AG09309 (cell line): ENCODE measurements around the gene SOX30.

Source experiments
- DNase-seq: peaks from one replicate; pipeline ENCODE4 v3.0.0-alpha.2; 2010; ENCODE audit warnings: low read depth
- H3K4me3 ChIP-seq: 2 replicates; pipeline ENCODE4 v1.5.1; 2011; ENCODE audit warnings: mild to moderate bottlenecking, low read depth, low read length, moderate library complexity; ENCODE audit not compliant: control insufficient read depth
- TF ChIP-seq, protein P1 (sequence below): IDR thresholded peaks from 2 replicates; pipeline ENCODE4 v1.5.1; 2011; ENCODE audit warnings: mild to moderate bottlenecking, low read depth, low read length, inconsistent platforms; ENCODE audit not compliant: insufficient read depth, control insufficient read depth; ENCODE audit errors: missing control alignments

Gene SOX30

DNA sequence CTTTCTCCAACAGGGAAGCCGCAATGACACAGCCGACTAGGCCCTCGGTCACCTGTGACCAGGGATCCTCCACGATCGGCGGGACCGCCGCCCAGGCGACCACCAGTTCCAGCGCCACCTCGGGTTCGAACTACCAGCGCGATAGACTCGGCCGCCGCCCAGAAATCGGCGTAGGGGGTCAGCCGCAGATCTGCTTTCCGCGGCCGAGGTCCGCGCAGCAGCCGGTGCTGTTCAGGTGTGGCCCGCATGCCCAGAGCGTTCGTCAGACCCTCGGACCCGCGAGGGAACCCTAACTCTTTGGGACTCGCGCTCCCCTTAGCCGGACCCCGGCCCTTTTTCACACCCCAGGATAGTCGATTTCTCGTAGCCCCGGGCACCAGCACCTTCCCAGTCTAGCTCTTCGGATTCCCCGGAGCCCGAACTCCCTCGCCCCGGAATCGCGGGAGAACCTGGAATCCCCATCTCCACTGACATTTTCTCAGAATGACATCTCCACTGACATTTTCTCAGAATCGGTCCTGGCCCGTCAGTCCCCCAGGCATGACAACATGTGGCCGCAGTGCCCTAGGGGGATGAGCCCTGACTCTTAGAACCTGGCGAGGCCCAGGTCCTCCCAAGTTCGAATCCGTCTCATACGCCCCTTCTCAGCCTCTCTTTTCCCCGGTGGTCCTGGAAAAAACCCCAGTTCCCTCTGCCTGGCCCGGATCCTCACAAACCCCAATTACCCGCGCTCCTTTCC lies 19.5 kb upstream of the SOX30 start:
- H3K4me3 ChIP-seq: peak overlapping the region; percentile 80
- DNase-seq: no peak
- TF ChIP-seq, protein P1, sequence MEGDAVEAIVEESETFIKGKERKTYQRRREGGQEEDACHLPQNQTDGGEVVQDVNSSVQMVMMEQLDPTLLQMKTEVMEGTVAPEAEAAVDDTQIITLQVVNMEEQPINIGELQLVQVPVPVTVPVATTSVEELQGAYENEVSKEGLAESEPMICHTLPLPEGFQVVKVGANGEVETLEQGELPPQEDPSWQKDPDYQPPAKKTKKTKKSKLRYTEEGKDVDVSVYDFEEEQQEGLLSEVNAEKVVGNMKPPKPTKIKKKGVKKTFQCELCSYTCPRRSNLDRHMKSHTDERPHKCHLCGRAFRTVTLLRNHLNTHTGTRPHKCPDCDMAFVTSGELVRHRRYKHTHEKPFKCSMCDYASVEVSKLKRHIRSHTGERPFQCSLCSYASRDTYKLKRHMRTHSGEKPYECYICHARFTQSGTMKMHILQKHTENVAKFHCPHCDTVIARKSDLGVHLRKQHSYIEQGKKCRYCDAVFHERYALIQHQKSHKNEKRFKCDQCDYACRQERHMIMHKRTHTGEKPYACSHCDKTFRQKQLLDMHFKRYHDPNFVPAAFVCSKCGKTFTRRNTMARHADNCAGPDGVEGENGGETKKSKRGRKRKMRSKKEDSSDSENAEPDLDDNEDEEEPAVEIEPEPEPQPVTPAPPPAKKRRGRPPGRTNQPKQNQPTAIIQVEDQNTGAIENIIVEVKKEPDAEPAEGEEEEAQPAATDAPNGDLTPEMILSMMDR: no peak

DNA sequence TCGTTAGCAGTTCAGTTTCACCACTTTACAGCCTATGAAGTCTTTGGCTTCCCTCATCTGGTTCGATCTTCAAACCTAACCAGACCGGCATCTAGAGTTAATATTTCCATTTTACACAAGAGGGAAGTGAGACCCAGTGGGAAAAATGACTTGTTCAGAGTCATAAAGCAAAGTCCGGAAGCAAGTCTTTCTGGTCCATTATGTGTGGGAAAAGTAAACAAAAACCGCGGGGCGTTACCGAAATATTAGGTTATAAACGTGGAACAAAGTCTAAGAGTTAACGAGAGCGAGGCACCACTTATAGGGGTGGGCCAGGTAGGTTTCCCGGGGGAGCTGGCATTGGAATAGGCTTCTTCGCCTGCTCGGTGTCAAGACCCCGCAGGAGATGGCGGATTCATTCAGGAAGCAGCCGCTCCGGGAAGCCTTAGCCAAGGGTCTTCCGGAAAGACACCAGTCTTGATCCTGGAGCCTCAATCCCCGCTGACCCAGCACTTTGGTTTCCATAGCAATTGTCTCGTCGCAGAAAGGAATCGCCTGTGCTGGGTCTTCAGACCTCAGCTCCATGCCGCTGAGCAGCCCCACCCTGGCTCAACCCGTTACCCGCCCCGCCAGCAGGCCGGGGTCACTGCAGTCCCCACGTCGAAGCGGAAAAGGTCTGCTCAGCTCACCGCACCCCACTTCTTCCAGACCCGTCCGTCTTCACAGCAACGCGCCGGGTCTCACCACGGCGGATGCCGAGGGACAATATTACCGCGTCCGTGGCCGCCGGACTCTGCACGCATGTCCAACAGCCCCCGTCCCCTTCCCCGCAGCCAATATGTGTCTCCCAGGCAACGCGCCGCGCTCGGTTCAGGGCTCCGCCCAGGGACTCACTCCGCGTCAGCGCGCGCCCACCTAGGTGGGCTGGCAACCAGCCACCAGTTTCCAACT lies 18.7 kb upstream of the SOX30 start, which contains the start of gene C5orf52:
Gene C5orf52, plus strand, starts transcription at position 872 of the 930 bp plus-strand sequence. CDS start 82 bp downstream, outside the sequence.
- peak within 1 kb of the TSS; percentile 80 for H3K4me3 ChIP-seq
- TF ChIP-seq, protein P1: no peak
- no peak for DNase-seq

DNA sequence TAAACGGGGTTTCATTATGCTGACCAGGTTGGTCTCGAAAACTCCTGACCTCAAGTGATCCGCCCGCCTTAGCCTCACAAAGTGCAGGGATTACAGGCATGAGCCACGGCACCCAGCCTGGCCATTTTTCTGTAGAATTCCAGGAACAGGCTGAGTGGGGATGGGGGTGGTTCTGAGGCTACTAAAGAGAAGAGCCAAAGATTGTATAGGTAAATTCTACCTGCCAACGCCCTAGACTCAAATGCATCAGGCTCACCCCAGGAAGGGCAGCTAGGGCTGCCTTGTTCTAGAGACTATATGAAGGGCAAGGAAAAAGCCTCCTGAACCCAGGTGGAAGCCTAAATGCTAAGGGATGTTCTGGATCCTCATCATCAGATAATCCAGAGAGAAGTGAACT lies 17.5 kb upstream of the SOX30 start:
- TF ChIP-seq, protein P1: no peak
- no peak overlapping the region for H3K4me3 ChIP-seq
- no peak for DNase-seq

DNA sequence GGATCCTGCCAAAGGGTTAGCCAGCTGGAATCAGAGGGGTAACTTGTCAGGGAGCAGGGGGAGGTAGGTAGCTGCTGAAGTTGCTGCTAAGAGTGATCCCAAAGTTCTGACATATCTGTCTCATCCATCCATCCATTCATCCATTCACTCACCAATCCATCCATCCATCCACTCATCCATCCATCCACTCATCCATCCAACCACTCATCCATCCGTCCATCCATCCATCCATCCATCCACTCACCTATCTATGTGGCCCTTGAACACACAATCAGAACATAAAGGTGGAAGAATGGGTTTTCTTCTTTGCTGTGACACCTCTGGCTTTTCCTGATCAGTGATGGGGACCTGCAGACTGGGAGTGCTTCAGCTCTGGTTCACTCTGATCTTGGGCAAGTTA lies 16.1 kb upstream of the SOX30 start:
- DNase-seq: no peak
- TF ChIP-seq, protein P1: no peak
- no peak overlapping the region for H3K4me3 ChIP-seq

DNA sequence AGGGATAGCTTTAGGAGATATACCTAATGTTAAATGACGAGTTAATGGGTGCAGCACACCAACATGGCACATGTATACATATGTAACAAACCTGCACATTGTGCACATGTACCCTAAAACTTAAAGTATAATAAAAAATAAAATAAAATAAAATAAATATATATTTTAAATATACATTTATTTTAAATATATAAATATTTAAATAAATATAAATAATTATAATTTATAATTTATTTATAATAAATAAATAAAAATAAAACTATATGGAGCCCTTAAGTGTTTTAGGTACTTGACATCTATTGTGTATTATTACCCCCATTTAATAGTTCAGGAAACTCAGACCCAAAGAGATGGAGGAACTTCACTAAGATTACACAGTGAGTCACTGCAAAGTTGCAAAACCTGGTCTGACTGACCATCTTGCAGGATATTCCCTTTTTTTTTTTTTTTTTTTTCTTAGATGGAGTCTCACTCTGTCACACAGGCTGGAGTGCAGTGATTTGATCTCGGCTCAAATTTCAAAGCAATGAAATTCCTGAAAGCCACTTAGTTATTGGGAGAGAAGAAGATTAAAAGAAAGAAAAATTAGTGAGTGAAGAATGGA lies 13.3 kb upstream of the SOX30 start:
- DNase-seq: peak; percentile 65
- TF ChIP-seq, protein P1: no peak
- no peak overlapping the region for H3K4me3 ChIP-seq

DNA sequence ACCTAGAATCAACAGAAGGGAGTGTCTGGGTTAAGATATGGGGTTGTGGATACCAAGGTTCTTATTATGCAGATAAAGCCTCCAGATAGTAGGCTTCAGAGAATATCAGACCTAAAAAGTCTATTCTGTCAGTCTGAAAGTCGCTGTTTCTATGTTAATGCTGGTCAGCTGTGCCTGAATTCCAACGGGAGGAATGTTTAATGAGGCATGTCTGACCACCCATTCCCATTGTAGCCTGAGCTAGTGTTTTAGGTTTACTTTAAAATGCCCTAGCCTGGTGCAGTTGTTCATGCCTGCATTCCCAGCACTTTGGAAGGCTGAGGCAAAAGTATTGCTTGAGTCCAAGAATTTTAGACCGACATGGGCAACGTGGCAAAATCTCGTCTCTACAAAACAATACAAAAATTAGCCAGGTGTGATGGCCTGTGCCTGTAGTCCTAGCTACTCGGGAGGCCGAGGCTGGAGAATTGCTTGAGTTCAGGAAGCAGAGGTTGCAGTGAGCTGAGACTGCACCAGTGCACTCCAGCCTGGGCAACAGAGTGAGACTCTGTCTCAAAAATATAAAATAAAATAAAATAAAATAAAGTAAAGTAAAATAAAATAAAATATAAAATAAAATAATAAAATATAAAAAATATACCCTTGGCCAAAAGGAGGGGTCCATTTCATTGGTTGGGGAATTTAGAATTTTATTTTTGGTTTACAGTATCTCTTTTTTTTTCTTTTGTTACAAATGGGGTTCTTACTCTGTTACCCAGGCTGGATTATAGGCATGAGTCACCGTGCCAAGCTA lies 7.8 kb upstream of the SOX30 start:
- TF ChIP-seq, protein P1: no peak
- no peak overlapping the region for H3K4me3 ChIP-seq
- DNase-seq: no peak
